Liver (tissue), 9 donors: ENCODE data around the gene UBXN6. TPM values are rescaled to one million over a fixed set of nuclear protein-coding genes. Genes with fewer than 3 reads are reported as not detected.

Experiments
- DNase-seq: peaks from one replicate; pipeline ENCODE4 v3.0.0-alpha.2; 2017; ENCODE audit warnings: low spot score
- H3K27ac ChIP-seq, 2 donors: one replicate each; pipeline ENCODE4 v1.7.0; 2013; ENCODE audit warnings: inconsistent platforms in 2 of 2, low read length in 2 of 2, control low read depth in 1 of 2, low read depth in 1 of 2, mild to moderate bottlenecking in 1 of 2
- H3K27me3 ChIP-seq, 4 donors: one replicate each; pipeline versions ENCODE4 v1.6.1 to v1.7.0; 2013; ENCODE audit warnings: low read length in 3 of 4, inconsistent platforms in 1 of 4, mild to moderate bottlenecking in 1 of 4, moderate library complexity in 1 of 4; ENCODE audit not compliant: control insufficient read depth in 4 of 4, insufficient read depth in 4 of 4
- H3K36me3 ChIP-seq, 4 donors: one replicate each; pipeline versions ENCODE4 v1.6.1 to v1.7.0; 2013; ENCODE audit warnings: low read length in 3 of 4, mild to moderate bottlenecking in 3 of 4, low read depth in 1 of 4, moderate library complexity in 1 of 4; ENCODE audit not compliant: control insufficient read depth in 4 of 4, insufficient read depth in 3 of 4
- H3K4me1 ChIP-seq, 4 donors: one replicate each; pipeline versions ENCODE4 v1.6.1 to v1.7.0; 2013; ENCODE audit warnings: low read length in 3 of 4, mild to moderate bottlenecking in 3 of 4, moderate library complexity in 1 of 4; ENCODE audit not compliant: control insufficient read depth in 4 of 4, insufficient read depth in 4 of 4
- H3K4me3 ChIP-seq, 3 donors: one replicate each; pipeline versions ENCODE4 v1.6.1 to v1.7.0; 2013; ENCODE audit warnings: low read length in 3 of 3, control low read depth in 1 of 3, low read depth in 1 of 3, mild to moderate bottlenecking in 1 of 3
- H3K9ac ChIP-seq, 2 donors: one replicate each; pipeline ENCODE4 v1.7.0; 2013; ENCODE audit warnings: low read length in 2 of 2, mild to moderate bottlenecking in 2 of 2, moderate library complexity in 2 of 2, control low read depth in 1 of 2, low read depth in 1 of 2
- H3K9me3 ChIP-seq, 4 donors: one replicate each; pipeline versions ENCODE4 v1.6.1 to v1.7.0; 2013; ENCODE audit warnings: low read length in 3 of 4; ENCODE audit not compliant: control insufficient read depth in 4 of 4
- EGR1 ChIP-seq, 2 donors: IDR thresholded peaks; 2 replicates each; pipeline ENCODE4 v1.6.1; 2016 to 2018; ENCODE audit warnings: antibody characterized with exemption in 2 of 2, low read depth in 2 of 2
- FOXA1 ChIP-seq: IDR thresholded peaks from 2 replicates; pipeline ENCODE4 v1.6.1; 2016; ENCODE audit warnings: antibody characterized with exemption
- GABPA ChIP-seq, 2 donors: IDR thresholded peaks in 1 of 2; conservative IDR thresholded peaks in 1 of 2; 2 replicates each; pipeline ENCODE4 v1.6.1; 2016; ENCODE audit warnings: antibody characterized with exemption in 2 of 2, mild to moderate bottlenecking in 1 of 2, moderate library complexity in 1 of 2
- HNF4A ChIP-seq, 2 donors: conservative IDR thresholded peaks; 2 replicates each; pipeline ENCODE4 v1.6.1; 2016; ENCODE audit warnings: antibody characterized with exemption in 2 of 2, mild to moderate bottlenecking in 2 of 2
- HNF4G ChIP-seq: IDR thresholded peaks from 2 replicates; pipeline ENCODE4 v1.6.1; 2016; ENCODE audit warnings: antibody characterized with exemption
- JUND ChIP-seq, 2 donors: IDR thresholded peaks; 2 replicates each; pipeline ENCODE4 v1.6.1; 2016; ENCODE audit warnings: antibody characterized with exemption in 2 of 2
- NR2F2 ChIP-seq: IDR thresholded peaks from 2 replicates; pipeline ENCODE4 v1.6.1; 2016; ENCODE audit warnings: antibody characterized with exemption
- RAD21 ChIP-seq, 2 donors: IDR thresholded peaks; 2 replicates each; pipeline ENCODE4 v1.6.1; 2016; ENCODE audit warnings: antibody characterized with exemption in 2 of 2, mild to moderate bottlenecking in 2 of 2
- RXRA ChIP-seq, 2 donors: IDR thresholded peaks; 2 replicates each; pipeline ENCODE4 v1.6.1; 2017 to 2018; ENCODE audit warnings: antibody characterized with exemption in 2 of 2, mild to moderate bottlenecking in 1 of 2
- SP1 ChIP-seq: IDR thresholded peaks from 2 replicates; pipeline ENCODE4 v1.6.1; 2018; ENCODE audit warnings: antibody characterized with exemption, mild to moderate bottlenecking
- YY1 ChIP-seq: IDR thresholded peaks from 2 replicates; pipeline ENCODE4 v1.6.1; 2016; ENCODE audit warnings: antibody characterized with exemption, mild to moderate bottlenecking
- WGBS: extraction: QIAGEN DNeasy Blood & Tissue Kit; methylation state at CpG from one replicate; pipeline ENCODE4 v1.1.7; 2013; 5-methylcytosine and 5-hydroxymethylcytosine counted together
- polyA plus RNA-seq, 2 donors: library from polyadenylated mRNA; stranded (reverse) in 1 of 2; unstranded in 1 of 2; fragments of 200-250 nt in 1 of 2; fragments of >200 nt in 1 of 2; fragmentation: Nextera tagmentation in 1 of 2; extraction: Ambion mirVana in 1 of 2; gene quantifications; one replicate each; pipeline versions ENCODE4 v1.2.1 to v1.2.3, GENCODE V29; 2013 to 2015
- total RNA-seq, 2 donors: library from RNA; depleted of rRNA; stranded (reverse); fragments of >200 nt; gene quantifications; one replicate each; pipeline ENCODE4 v1.2.3, GENCODE V29; 2014
- TF ChIP-seq, protein P1 (sequence below): IDR thresholded peaks from 2 replicates; pipeline ENCODE4 v1.6.1; 2016; ENCODE audit warnings: antibody characterized with exemption
- TF ChIP-seq, protein P2 (sequence below): IDR thresholded peaks from 2 replicates; pipeline ENCODE4 v1.6.1; 2016; ENCODE audit warnings: antibody characterized with exemption, mild to moderate bottlenecking
- TF ChIP-seq, protein P3 (sequence below): fragments of 150-350 bp; IDR thresholded peaks from 2 replicates; pipeline ENCODE4 v1.5.1; 2017; ENCODE audit warnings: improper control_type of control experiment, low read depth, low read length; ENCODE audit not compliant: missing input control
- TF ChIP-seq, protein P4 (sequence below): IDR thresholded peaks from 2 replicates; pipeline ENCODE4 v1.6.1; 2016; ENCODE audit warnings: antibody characterized with exemption
- donor health status: healthy.
- donor health status: healthy.
- donor health status: healthy.
- donor health status: healthy.
- donor health status: healthy.

Gene UBXN6
- total and polyA plus RNA-seq, 4 donors, result 33.0 to 92.3 (median 54.0) TPM

DNA sequence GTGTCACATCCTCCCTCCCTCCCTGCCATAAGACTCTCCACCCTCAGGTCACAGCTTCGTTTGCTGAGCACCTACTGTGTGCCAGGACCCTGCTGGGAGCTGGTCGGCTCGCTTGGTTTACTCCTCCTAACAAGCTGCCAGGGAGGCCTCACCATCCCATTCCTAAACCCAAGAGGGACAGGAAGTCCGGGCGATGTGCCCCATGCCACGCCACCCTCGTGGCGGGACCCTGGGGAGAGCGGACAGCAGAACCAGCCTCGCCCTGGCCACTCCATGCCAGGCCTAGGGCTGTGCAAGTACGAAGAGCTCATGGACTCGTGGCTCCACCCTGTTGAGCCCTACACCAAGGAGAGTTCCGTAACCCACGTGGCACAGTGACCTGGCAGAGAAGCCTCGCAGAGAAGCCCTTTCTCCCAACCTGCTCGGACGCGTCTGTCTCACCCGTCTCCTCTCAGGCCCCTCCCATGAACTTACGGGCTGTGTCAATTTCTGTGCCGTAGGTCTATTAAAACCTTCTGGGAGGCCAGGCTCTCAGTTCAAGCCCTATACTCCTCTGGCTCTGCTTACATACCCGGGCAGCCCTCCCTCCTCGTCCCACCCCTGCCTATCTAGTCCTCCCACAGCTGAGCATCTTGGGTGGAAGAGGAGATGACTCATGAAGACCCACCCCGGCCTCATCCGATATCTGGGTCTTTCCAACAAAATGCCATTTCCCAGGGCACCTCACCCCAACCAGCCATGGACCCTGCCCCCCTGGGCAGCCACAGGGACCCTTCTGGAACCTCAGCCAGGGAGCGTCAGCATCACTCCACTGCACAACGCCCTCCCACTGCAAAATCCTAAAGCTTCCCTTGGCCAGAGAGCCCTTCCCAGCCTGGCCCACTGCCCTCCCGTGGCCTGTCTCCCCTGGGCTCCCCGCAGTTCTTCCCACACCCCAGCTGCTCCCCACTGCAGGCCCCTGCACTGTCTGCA lies 2.6 kb downstream of the UBXN6 start:
- Histone ChIP-seq H3K27me3 (no peaks in the 10 kb centered on the region), H3K36me3 (peaks cover 0 to 32% (median 21%) of the 10 kb centered on the region in 4 donors), H3K9me3 (no peaks in the 10 kb centered on the region), H3K27ac (no peak overlapping the region), H3K9ac (no peak overlapping the region), H3K4me3 (no peak overlapping the region), H3K4me1 (peaks cover 10 to 24% (median 17%) of the 10 kb centered on the region in 4 donors)
- peak; percentile 75 for DNase-seq
- 86% methylated on average over 29 of the region's 29 CpGs for WGBS
- TF ChIP-seq HNF4G, result no peak
- TF ChIP-seq RAD21 (IDR thresholded peaks at IDR 0.05), result no peak

DNA sequence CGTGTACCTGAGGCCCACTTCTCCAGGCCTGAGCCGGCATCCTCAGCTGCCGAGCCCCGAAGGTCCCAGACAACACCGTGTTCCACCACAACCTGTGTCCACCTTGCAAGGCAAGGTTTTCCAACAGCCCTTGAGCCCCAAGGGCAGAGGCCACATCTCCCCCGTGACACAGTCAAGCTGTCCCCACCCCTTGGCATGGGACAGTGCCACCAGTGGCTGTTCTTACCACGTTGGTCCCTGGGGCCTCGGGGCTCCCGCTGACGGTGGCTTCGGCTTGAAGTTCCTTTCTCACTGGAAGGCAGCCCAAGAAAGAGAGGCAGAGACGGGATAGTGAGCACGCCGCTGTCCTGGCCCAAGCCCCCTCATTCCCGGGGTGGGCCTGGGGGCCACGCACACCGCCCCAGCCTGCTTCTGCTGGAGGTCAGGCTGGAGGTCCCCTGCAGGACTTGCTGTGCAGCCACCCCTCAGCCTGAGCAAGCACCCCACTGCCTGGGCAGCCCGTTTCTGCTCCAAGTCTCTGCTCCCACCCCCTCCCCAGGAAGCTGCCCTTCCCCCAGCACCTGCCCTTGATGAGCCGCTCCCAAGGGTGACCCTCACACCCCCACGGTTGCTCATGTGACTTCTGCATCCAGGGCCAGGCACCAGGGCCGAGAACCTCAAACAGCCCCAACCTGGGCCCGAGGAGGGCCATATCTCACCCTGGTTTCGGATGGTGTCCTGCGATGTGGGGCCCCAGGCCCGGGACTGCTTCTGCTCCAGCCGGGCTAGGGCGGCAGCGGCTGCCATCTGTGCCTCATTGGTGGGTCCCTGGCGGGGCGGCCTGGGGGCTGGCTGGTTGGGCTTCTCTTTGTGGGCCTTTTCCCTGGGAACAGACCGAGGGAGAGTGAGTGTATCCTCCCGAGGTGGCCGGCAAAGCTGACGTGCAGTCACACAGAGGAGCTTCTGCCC lies 4.1 kb downstream of the UBXN6 start:
- WGBS, result 86% methylated on average over 34 of the region's 34 CpGs
- Histone ChIP-seq H3K4me1 (peaks cover 10 to 38% (median 29%) of the 10 kb centered on the region in 4 donors), H3K4me3 (no peak overlapping the region), H3K9ac (no peak overlapping the region), H3K27ac (no peak overlapping the region), H3K27me3 (no peaks in the 10 kb centered on the region), H3K36me3 (peaks cover 0 to 40% (median 21%) of the 10 kb centered on the region in 4 donors), H3K9me3 (no peaks in the 10 kb centered on the region)
- TF ChIP-seq, protein P1, sequence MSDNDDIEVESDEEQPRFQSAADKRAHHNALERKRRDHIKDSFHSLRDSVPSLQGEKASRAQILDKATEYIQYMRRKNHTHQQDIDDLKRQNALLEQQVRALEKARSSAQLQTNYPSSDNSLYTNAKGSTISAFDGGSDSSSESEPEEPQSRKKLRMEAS, result no peak
- TF ChIP-seq RXRA (IDR thresholded peaks at IDR 0.05) (no peak), SP1 (no peak), EGR1 (IDR thresholded peaks at IDR 0.05; ENCODE audit: low read depth in 2 of 2) (no peak), YY1 (no peak)
- TF ChIP-seq, protein P2, sequence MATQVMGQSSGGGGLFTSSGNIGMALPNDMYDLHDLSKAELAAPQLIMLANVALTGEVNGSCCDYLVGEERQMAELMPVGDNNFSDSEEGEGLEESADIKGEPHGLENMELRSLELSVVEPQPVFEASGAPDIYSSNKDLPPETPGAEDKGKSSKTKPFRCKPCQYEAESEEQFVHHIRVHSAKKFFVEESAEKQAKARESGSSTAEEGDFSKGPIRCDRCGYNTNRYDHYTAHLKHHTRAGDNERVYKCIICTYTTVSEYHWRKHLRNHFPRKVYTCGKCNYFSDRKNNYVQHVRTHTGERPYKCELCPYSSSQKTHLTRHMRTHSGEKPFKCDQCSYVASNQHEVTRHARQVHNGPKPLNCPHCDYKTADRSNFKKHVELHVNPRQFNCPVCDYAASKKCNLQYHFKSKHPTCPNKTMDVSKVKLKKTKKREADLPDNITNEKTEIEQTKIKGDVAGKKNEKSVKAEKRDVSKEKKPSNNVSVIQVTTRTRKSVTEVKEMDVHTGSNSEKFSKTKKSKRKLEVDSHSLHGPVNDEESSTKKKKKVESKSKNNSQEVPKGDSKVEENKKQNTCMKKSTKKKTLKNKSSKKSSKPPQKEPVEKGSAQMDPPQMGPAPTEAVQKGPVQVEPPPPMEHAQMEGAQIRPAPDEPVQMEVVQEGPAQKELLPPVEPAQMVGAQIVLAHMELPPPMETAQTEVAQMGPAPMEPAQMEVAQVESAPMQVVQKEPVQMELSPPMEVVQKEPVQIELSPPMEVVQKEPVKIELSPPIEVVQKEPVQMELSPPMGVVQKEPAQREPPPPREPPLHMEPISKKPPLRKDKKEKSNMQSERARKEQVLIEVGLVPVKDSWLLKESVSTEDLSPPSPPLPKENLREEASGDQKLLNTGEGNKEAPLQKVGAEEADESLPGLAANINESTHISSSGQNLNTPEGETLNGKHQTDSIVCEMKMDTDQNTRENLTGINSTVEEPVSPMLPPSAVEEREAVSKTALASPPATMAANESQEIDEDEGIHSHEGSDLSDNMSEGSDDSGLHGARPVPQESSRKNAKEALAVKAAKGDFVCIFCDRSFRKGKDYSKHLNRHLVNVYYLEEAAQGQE, result no peak
- no peak for DNase-seq

DNA sequence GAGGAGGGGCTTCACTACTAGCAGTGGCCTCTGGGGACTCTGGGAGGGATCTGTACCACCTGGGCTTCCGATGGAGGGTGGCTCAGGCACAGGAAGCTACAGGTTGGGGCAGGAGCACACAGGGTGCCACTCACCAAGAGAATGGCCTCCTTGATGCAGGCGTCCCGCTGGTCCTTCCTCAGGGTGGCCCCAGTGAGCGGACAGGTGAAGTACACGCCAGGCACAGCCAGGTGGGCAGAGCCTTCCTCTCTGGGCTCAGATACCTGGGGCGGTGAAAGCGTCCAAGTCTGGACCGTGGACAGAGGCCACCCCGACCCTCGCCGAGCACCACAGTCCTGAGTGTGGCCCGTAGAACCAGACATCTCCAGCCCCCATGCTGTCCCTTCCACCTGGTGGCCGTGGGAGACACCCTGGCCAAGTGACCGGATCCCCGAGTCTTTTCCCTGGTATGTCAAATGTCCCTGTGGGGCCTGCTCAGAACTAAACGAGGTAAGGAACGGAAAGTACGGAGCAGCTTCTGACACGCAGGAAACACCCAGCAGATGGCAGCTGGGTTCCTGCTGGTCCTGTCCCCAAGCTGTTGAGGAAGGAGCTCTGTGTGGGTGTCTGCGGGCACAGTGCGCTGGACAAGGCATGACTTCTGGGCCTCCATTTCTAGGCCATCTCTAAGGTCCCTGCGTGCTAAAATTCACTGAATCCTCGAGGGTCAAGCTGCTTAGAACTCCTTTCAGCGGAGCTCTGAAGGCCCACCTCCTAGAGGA lies 5.2 kb downstream of the UBXN6 start:
- Histone ChIP-seq H3K4me3 (no peak overlapping the region), H3K36me3 (peaks cover 4 to 47% (median 24%) of the 10 kb centered on the region in 4 donors), H3K4me1 (peaks cover 10 to 39% (median 30%) of the 10 kb centered on the region in 4 donors), H3K27me3 (no peaks in the 10 kb centered on the region), H3K27ac (no peak overlapping the region), H3K9ac (no peak overlapping the region), H3K9me3 (no peaks in the 10 kb centered on the region)
- WGBS, result 93% methylated on average over 24 of the region's 24 CpGs
- DNase-seq, result no peak
- TF ChIP-seq HNF4A (conservative IDR thresholded peaks at IDR 0.05) (no peak), NR2F2 (no peak), HNF4G (no peak), JUND (IDR thresholded peaks at IDR 0.05) (no peak), GABPA (IDR thresholded peaks at IDR 0.05 in 1 of 2, conservative IDR thresholded peaks at IDR 0.05 in 1 of 2) (no peak), EGR1 (IDR thresholded peaks at IDR 0.05; ENCODE audit: low read depth in 2 of 2) (no peak), RAD21 (IDR thresholded peaks at IDR 0.05) (no peak), FOXA1 (no peak)
- TF ChIP-seq, protein P1, result no peak
- TF ChIP-seq, protein P3, sequence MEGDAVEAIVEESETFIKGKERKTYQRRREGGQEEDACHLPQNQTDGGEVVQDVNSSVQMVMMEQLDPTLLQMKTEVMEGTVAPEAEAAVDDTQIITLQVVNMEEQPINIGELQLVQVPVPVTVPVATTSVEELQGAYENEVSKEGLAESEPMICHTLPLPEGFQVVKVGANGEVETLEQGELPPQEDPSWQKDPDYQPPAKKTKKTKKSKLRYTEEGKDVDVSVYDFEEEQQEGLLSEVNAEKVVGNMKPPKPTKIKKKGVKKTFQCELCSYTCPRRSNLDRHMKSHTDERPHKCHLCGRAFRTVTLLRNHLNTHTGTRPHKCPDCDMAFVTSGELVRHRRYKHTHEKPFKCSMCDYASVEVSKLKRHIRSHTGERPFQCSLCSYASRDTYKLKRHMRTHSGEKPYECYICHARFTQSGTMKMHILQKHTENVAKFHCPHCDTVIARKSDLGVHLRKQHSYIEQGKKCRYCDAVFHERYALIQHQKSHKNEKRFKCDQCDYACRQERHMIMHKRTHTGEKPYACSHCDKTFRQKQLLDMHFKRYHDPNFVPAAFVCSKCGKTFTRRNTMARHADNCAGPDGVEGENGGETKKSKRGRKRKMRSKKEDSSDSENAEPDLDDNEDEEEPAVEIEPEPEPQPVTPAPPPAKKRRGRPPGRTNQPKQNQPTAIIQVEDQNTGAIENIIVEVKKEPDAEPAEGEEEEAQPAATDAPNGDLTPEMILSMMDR, result no peak
- TF ChIP-seq, protein P4, sequence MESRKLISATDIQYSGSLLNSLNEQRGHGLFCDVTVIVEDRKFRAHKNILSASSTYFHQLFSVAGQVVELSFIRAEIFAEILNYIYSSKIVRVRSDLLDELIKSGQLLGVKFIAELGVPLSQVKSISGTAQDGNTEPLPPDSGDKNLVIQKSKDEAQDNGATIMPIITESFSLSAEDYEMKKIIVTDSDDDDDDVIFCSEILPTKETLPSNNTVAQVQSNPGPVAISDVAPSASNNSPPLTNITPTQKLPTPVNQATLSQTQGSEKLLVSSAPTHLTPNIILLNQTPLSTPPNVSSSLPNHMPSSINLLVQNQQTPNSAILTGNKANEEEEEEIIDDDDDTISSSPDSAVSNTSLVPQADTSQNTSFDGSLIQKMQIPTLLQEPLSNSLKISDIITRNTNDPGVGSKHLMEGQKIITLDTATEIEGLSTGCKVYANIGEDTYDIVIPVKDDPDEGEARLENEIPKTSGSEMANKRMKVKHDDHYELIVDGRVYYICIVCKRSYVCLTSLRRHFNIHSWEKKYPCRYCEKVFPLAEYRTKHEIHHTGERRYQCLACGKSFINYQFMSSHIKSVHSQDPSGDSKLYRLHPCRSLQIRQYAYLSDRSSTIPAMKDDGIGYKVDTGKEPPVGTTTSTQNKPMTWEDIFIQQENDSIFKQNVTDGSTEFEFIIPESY, result no peak
